Measurements from ENCODE around the gene TPRG1. TPM values are rescaled to one million over a fixed set of nuclear protein-coding genes. Genes with fewer than 3 reads are reported as not detected.

TPRG1 gene
- total RNA-seq, 1 experiment from 2014 or later: 0.11 TPM

- H3K4me3 ChIP-seq: no peak overlapping the region
- H3K36me3 ChIP-seq: no peaks in the 10 kb centered on the region
- DNase-seq (ENCODE audit: low read depth in 1 of 2, low spot score in 2 of 2): no peak
- H3K27me3 ChIP-seq (replicated peaks): no peaks in the 10 kb centered on the region
- H3K4me1 ChIP-seq (replicated peaks): peaks cover 12% of the 10 kb centered on the region
- no peaks in the 10 kb centered on the region for H3K9me3 ChIP-seq (replicated peaks)
- H3K27ac ChIP-seq: peak overlapping the region; percentile 12; the same call in 1 of the 2 replicates
Measured at GRCh38 chr3:189355115-189355480, 183.3 kb downstream of the TPRG1 start.

GRCh38 chr3:189355481-189356201, 183.9 kb downstream of the TPRG1 start:
- Histone ChIP-seq H3K4me3 (no peak overlapping the region), H3K27me3 (replicated peaks) (no peaks in the 10 kb centered on the region), H3K4me1 (replicated peaks) (peaks cover 12% of the 10 kb centered on the region), H3K27ac (peak overlapping the region; percentile 12; the same call in 1 of the 2 replicates), H3K9me3 (replicated peaks) (no peaks in the 10 kb centered on the region), H3K36me3 (no peaks in the 10 kb centered on the region)
- DNase-seq (ENCODE audit: low read depth in 1 of 2, low spot score in 2 of 2): peak; percentile 38 to 44

- Histone ChIP-seq H3K9me3 (replicated peaks) (no peaks in the 10 kb centered on the region), H3K27me3 (replicated peaks) (no peaks in the 10 kb centered on the region), H3K4me3 (no peak overlapping the region), H3K4me1 (replicated peaks) (peaks cover 9% of the 10 kb centered on the region), H3K27ac (no peak overlapping the region), H3K36me3 (no peaks in the 10 kb centered on the region)
- no peak for DNase-seq (ENCODE audit: low read depth in 1 of 2, low spot score in 2 of 2)
Measured at GRCh38 chr3:189360291-189360690, 188.5 kb downstream of the TPRG1 start.

- no peaks in the 10 kb centered on the region for H3K4me1 ChIP-seq (replicated peaks)
- no peaks in the 10 kb centered on the region for H3K27me3 ChIP-seq (replicated peaks)
- no peak for DNase-seq (ENCODE audit: low read depth in 1 of 2, low spot score in 2 of 2)
- no peaks in the 10 kb centered on the region for H3K9me3 ChIP-seq (replicated peaks)
- H3K36me3 ChIP-seq: no peaks in the 10 kb centered on the region
- no peak overlapping the region for H3K4me3 ChIP-seq
- H3K27ac ChIP-seq: no peak overlapping the region
Measured at GRCh38 chr3:189361103-189361835, 189.5 kb downstream of the TPRG1 start.

- Histone ChIP-seq H3K27ac (no peak overlapping the region), H3K36me3 (no peaks in the 10 kb centered on the region), H3K27me3 (replicated peaks) (no peaks in the 10 kb centered on the region), H3K4me3 (no peak overlapping the region), H3K4me1 (replicated peaks) (peaks cover 10% of the 10 kb centered on the region), H3K9me3 (replicated peaks) (no peaks in the 10 kb centered on the region)
- DNase-seq (ENCODE audit: low read depth in 1 of 2, low spot score in 2 of 2): no peak
Measured at GRCh38 chr3:189363590-189364255, 192.0 kb downstream of the TPRG1 start.

- H3K4me3 ChIP-seq: no peak overlapping the region
- H3K4me1 ChIP-seq (replicated peaks): peaks cover 10% of the 10 kb centered on the region
- H3K27me3 ChIP-seq (replicated peaks): no peaks in the 10 kb centered on the region
- no peak overlapping the region for H3K27ac ChIP-seq
- no peaks in the 10 kb centered on the region for H3K9me3 ChIP-seq (replicated peaks)
- no peak for DNase-seq (ENCODE audit: low read depth in 1 of 2, low spot score in 2 of 2)
- no peaks in the 10 kb centered on the region for H3K36me3 ChIP-seq
Measured at GRCh38 chr3:189365609-189366564, 194.1 kb downstream of the TPRG1 start.

GRCh38 chr3:189368384-189368783, 196.6 kb downstream of the TPRG1 start:
- no peaks in the 10 kb centered on the region for H3K36me3 ChIP-seq
- peaks cover 10% of the 10 kb centered on the region for H3K4me1 ChIP-seq (replicated peaks)
- no peak overlapping the region for H3K4me3 ChIP-seq
- H3K9me3 ChIP-seq (replicated peaks): no peaks in the 10 kb centered on the region
- no peak overlapping the region for H3K27ac ChIP-seq
- no peaks in the 10 kb centered on the region for H3K27me3 ChIP-seq (replicated peaks)
- DNase-seq (ENCODE audit: low read depth in 1 of 2, low spot score in 2 of 2): no peak

- peaks cover 10% of the 10 kb centered on the region for H3K4me1 ChIP-seq (replicated peaks)
- no peak overlapping the region for H3K4me3 ChIP-seq
- DNase-seq (ENCODE audit: low read depth in 1 of 2, low spot score in 2 of 2): no peak
- H3K27ac ChIP-seq: no peak overlapping the region
- H3K9me3 ChIP-seq (replicated peaks): no peaks in the 10 kb centered on the region
- H3K27me3 ChIP-seq (replicated peaks): no peaks in the 10 kb centered on the region
- H3K36me3 ChIP-seq: no peaks in the 10 kb centered on the region
Measured at GRCh38 chr3:189369636-189370035, 197.9 kb downstream of the TPRG1 start.

- Histone ChIP-seq H3K36me3 (no peaks in the 10 kb centered on the region), H3K4me3 (no peak overlapping the region), H3K27ac (no peak overlapping the region), H3K9me3 (replicated peaks) (no peaks in the 10 kb centered on the region), H3K27me3 (replicated peaks) (no peaks in the 10 kb centered on the region), H3K4me1 (replicated peaks) (peaks cover 7% of the 10 kb centered on the region)
- DNase-seq (ENCODE audit: low read depth in 1 of 2, low spot score in 2 of 2): no peak
Measured at GRCh38 chr3:189372243-189372642, 200.5 kb downstream of the TPRG1 start.

All from SJSA1 (cell line).